ENCODE data around the gene XIAP.
"Not testable (repeated sequence)": the region's sequence is repeated elsewhere in the genome, so short reads cannot be mapped to it uniquely, and the experiment has no call there.

The XIAP gene

DNA sequence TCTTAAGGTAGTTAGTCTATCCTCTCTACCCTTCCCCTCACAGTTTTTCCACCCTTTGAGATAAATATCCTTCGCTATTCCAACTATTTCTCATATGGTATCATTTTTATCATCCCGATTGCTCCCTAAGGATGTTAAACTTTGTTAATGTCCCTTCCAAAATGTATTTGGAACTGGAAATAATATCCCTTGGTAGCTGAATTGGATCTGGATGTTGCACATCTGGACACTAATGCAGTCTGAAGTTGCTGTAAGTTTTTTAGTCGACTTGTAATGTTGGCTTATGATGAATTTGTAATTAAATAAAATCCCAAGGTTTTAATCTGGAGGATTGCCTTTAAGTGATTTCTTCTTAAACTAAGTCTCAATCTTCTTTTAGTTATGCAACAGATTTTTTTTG is 22.5 kb downstream of the XIAP start:
- Histone ChIP-seq H3K4me3 (ENCODE audit: insufficient read depth, low read length, poor library complexity, severe bottlenecking) (no peak overlapping the region), H3K4me2 (ENCODE audit: low read depth, low read length, poor library complexity, severe bottlenecking) (no peak overlapping the region), H3F3A (ENCODE audit: insufficient read depth) (peaks cover 9% of the 10 kb centered on the region; the same call in 1 of the 2 replicates), H3K9me2 (replicated peaks; ENCODE audit: insufficient read depth, low read length) (no peaks in the 10 kb centered on the region), H2AFZ (ENCODE audit: low read depth, low read length, severe bottlenecking) (no peak overlapping the region), H3K36me3 (ENCODE audit: low read length) (no peaks in the 10 kb centered on the region), H3K27me3 (ENCODE audit: low read length) (no peaks in the 10 kb centered on the region), H4K20me1 (ENCODE audit: low read depth, low read length) (no peaks in the 10 kb centered on the region), H3K9ac (ENCODE audit: low read length) (no peak overlapping the region), H3K9me3 (ENCODE audit: insufficient read depth, low read length) (no peaks in the 10 kb centered on the region), H3K79me2 (ENCODE audit: insufficient read depth, low read length) (peaks cover 24% of the 10 kb centered on the region), H3K27ac (ENCODE audit: low read depth, low read length) (no peak overlapping the region)
- no peak for TF ChIP-seq EZH2phosphoT487 (conservative IDR thresholded peaks at IDR 0.05; ENCODE audit: low read length)
- TF ChIP-seq, protein P1, sequence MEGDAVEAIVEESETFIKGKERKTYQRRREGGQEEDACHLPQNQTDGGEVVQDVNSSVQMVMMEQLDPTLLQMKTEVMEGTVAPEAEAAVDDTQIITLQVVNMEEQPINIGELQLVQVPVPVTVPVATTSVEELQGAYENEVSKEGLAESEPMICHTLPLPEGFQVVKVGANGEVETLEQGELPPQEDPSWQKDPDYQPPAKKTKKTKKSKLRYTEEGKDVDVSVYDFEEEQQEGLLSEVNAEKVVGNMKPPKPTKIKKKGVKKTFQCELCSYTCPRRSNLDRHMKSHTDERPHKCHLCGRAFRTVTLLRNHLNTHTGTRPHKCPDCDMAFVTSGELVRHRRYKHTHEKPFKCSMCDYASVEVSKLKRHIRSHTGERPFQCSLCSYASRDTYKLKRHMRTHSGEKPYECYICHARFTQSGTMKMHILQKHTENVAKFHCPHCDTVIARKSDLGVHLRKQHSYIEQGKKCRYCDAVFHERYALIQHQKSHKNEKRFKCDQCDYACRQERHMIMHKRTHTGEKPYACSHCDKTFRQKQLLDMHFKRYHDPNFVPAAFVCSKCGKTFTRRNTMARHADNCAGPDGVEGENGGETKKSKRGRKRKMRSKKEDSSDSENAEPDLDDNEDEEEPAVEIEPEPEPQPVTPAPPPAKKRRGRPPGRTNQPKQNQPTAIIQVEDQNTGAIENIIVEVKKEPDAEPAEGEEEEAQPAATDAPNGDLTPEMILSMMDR (IDR thresholded peaks at IDR 0.05; ENCODE audit: insufficient read depth, low read length, poor library complexity, severe bottlenecking) = no peak

DNA sequence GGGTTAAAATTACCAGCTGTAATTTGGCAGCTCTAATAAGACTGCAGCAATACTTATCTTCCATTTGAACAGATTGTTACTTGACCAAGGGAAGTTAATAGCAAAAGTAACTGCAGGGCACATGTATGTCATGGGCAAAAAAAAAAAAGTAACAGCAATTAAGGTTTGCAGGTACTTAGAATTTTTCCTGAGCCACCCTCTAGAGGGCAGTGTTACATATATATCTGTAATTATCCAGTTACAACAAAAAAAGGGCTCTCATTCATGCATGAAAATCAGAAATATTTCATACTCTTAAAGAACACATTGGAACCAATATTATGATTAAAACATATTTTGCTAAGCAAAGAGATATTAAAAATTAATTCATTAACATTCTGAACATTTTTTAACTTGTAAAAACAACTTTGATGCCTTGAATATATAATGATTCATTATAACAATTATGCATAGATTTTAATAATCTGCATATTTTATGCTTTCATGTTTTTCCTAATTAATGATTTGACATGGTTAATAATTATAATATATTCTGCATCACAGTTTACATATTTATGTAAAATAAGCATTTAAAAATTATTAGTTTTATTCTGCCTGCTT is 25.1 kb downstream of the XIAP start:
- H3K27me3 ChIP-seq (ENCODE audit: low read length) = no peaks in the 10 kb centered on the region
- no peaks in the 10 kb centered on the region for H3K36me3 ChIP-seq (ENCODE audit: low read length)
- no peak overlapping the region for H3K27ac ChIP-seq (ENCODE audit: low read depth, low read length)
- no peaks in the 10 kb centered on the region for H3K9me2 ChIP-seq (replicated peaks; ENCODE audit: insufficient read depth, low read length)
- H3K9ac ChIP-seq (ENCODE audit: low read length) = no peak overlapping the region
- no peak overlapping the region for H3K4me3 ChIP-seq (ENCODE audit: insufficient read depth, low read length, poor library complexity, severe bottlenecking)
- peaks cover 16% of the 10 kb centered on the region; the same call in 1 of the 2 replicates for H3K79me2 ChIP-seq (ENCODE audit: insufficient read depth, low read length)
- H3K4me2 ChIP-seq (ENCODE audit: low read depth, low read length, poor library complexity, severe bottlenecking) = no peak overlapping the region
- no peaks in the 10 kb centered on the region for H3F3A ChIP-seq (ENCODE audit: insufficient read depth)
- H4K20me1 ChIP-seq (ENCODE audit: low read depth, low read length) = no peaks in the 10 kb centered on the region
- TF ChIP-seq, protein P1 (IDR thresholded peaks at IDR 0.05; ENCODE audit: insufficient read depth, low read length, poor library complexity, severe bottlenecking) = no peak
- no peak for TF ChIP-seq EZH2phosphoT487 (conservative IDR thresholded peaks at IDR 0.05; ENCODE audit: low read length)
- no peaks in the 10 kb centered on the region for H3K9me3 ChIP-seq (ENCODE audit: insufficient read depth, low read length)
- no peak overlapping the region for H2AFZ ChIP-seq (ENCODE audit: low read depth, low read length, severe bottlenecking)

DNA sequence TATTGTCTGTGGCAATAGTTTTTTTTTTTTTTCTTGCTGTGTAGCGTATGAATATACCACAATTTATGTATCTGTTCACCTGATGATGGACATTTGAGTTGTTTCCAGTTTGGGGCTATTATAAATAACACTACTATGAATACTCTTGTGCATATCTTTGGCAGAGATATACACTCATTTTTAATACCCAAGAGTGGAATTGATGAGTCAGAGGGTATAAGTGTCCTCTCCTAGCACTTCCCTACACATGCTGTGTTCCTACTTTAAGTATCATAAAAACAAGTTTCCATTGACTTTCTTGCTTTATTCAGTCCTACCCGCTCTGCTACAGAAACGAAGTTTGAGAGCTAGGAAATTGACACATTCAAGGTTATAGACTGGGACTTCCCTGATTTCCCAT is 39.8 kb downstream of the XIAP start:
- Histone ChIP-seq H3K4me2 (ENCODE audit: low read depth, low read length, poor library complexity, severe bottlenecking) (no peak overlapping the region), H2AFZ (ENCODE audit: low read depth, low read length, severe bottlenecking) (no peak overlapping the region), H3K4me3 (ENCODE audit: insufficient read depth, low read length, poor library complexity, severe bottlenecking) (no peak overlapping the region), H3K36me3 (ENCODE audit: low read length) (no peaks in the 10 kb centered on the region; the same call in 1 of the 2 replicates), H3K79me2 (ENCODE audit: insufficient read depth, low read length) (no peaks in the 10 kb centered on the region), H3F3A (ENCODE audit: insufficient read depth) (no peaks in the 10 kb centered on the region), H4K20me1 (ENCODE audit: low read depth, low read length) (no peaks in the 10 kb centered on the region), H3K27me3 (ENCODE audit: low read length) (no peaks in the 10 kb centered on the region), H3K9ac (ENCODE audit: low read length) (no peak overlapping the region), H3K27ac (ENCODE audit: low read depth, low read length) (no peak overlapping the region), H3K9me3 (ENCODE audit: insufficient read depth, low read length) (no peaks in the 10 kb centered on the region), H3K9me2 (replicated peaks; ENCODE audit: insufficient read depth, low read length) (no peaks in the 10 kb centered on the region)
- no peak for TF ChIP-seq EZH2phosphoT487 (conservative IDR thresholded peaks at IDR 0.05; ENCODE audit: low read length)
- TF ChIP-seq, protein P1 (IDR thresholded peaks at IDR 0.05; ENCODE audit: insufficient read depth, low read length, poor library complexity, severe bottlenecking) = no peak

DNA sequence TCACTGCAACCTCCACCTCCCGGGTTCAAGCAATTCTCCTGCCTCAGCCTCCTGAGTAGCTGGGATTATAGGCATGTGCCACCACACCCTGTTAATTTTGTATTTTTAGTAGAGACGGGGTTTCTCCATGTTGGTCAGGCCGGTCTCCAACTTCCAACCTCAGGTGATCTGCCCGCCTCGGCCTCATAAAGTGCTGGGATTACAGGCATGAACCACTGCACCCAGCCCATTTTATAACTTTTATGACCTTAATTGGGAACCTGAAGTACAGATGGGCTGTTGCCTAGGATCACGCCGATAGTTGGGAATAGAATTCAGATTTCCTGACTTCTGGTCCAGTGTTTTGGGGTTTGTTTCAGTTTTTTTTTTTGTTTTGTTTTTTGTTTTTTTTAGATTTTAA is 43.4 kb downstream of the XIAP start:
- H3K9ac ChIP-seq (ENCODE audit: low read length); H3K9me3 ChIP-seq (ENCODE audit: insufficient read depth, low read length); H2AFZ ChIP-seq (ENCODE audit: low read depth, low read length, severe bottlenecking); H3K27ac ChIP-seq (ENCODE audit: low read depth, low read length); H3F3A ChIP-seq (ENCODE audit: insufficient read depth); H3K36me3 ChIP-seq (ENCODE audit: low read length); H3K4me3 ChIP-seq (ENCODE audit: insufficient read depth, low read length, poor library complexity, severe bottlenecking); H3K9me2 ChIP-seq (replicated peaks; ENCODE audit: insufficient read depth, low read length); H3K79me2 ChIP-seq (ENCODE audit: insufficient read depth, low read length); H4K20me1 ChIP-seq (ENCODE audit: low read depth, low read length); H3K4me2 ChIP-seq (ENCODE audit: low read depth, low read length, poor library complexity, severe bottlenecking); H3K27me3 ChIP-seq (ENCODE audit: low read length): not testable (repeated sequence)

Measured in SU-DHL-6 (cell line).